Epithelial cell of umbilical artery (primary cell): ENCODE results near the gene RIPK3. TPM values are rescaled to one million over a fixed set of nuclear protein-coding genes. Genes with fewer than 3 reads are reported as not detected.

ENCODE experiments used
- total RNA-seq: library from RNA; depleted of rRNA; stranded (reverse); fragments of >200 nt; gene quantifications from 2 replicates; pipeline ENCODE4 v1.2.3, GENCODE V29; 2014

Gene RIPK3
- total RNA-seq, result 5.5 and 6.7 TPM in 2 replicates

DNA sequence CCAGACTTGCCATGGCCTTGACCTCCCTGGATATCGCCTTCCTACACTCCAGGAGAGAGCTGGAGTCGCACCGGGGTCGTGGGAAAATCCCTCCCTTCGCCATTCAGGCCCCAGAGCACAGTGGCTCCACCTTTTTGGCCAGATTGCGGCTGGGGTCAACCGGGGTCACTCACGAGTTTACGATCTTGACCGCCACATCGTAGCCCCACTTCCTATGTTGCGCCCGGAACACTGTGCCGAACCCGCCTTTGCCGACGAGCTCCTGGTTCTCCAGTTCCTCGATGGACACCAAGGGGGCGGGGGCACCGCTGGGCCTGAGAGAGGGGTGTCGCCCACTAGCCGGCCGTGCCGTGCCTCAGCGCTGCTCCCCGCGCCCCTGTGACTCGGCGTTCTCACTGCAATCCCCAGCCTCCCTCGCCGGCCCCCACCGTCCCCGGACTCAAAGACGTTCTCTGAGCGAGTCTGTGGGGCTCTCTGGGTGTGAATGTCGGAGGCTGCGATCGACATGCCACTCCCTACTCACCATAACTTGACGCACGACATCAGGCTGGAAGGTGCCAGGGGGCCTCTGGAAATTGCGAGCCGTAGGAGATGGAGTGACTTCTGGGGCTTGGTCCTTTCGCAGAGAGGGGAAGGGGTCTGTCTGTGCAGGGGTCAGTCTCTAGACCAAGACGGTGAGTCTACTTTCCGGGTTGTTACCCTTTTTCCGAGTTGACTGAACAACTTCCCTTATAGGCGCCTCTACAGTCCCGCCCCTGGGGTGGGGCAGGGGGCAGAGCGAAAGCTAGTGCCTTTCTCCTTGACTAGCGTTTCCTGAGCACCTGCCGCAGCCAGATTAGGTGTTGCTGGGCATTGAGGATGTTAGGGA, at the start of gene RIPK3:
Gene RIPK3, minus strand, starts transcription at position 708 of the 868 bp plus-strand sequence. Its CDS starts 165 bp downstream, at position 543.

GRCh38 chr14:24367514-24368211, 27.9 kb upstream of the RIPK3 start, which contains the start of gene NFATC4:
TSS of gene NFATC4 (plus strand) at chr14:24368184. CDS start at chr14:24368341, 157 bp downstream.

GRCh38 chr14:24334431-24335291, 5.1 kb downstream of the RIPK3 start, which contains the start of gene ADCY4:
TSS of gene ADCY4 (minus strand) at chr14:24335071. CDS start at chr14:24334652, 419 bp downstream.

GRCh38 chr14:24310646-24311604, 28.9 kb downstream of the RIPK3 start, which contains the start of gene LTB4R:
TSS of gene LTB4R (plus strand) at chr14:24311502. CDS start at chr14:24315652, 4,150 bp downstream.

GRCh38 chr14:24309538-24310264, 30.1 kb downstream of the RIPK3 start, which contains the start of gene LTB4R2:
TSS of gene LTB4R2 (plus strand) at chr14:24310140. CDS start at chr14:24310665, 525 bp downstream.

DNA sequence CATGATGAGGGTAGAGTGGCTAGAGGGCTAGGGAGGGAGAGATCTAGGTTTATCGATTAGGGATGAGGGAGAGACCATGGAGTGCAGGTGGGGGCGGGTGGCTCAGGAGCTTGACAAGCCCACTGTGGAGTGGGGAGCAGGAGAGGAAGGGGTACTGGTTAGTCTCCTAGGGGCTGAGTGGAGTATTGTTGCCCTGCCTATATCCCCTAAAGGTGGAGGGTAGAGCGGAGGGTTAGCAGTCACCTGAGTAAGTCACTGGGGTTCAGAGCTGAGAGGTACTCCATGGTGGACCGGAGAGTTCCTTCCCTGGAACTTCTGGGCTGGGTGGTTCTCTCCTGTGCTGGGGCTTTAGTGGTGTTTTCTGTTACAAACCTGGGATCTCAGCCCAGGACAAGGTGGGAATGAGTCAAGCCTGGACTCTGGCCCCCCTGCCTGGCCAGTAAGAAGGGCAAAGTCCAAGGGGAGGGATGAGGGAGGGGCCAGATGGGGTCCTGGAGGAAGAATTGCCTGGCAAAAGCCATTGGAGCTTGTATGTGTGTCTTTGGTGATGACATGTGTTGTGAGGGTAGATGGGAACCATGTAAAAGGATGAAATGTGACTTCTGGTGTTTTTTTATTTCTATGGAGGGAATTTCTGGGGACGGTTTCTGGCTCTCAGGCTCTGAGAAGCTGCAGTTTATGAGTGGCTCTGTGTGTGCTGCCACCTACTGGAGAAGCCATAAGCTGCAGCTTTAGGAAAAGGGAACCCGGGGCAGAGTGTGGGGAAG, 32.0 kb downstream of the RIPK3 start, which contains the start of gene CIDEB:
Gene CIDEB, minus strand, starts transcription at position 403 of the 767 bp plus-strand sequence. Its CDS starts 119 bp downstream, at position 284.

GRCh38 chr14:24299255-24300191, 40.3 kb downstream of the RIPK3 start, which contains the start of the genes DHRS1 and NOP9:
TSS of gene DHRS1 (minus strand) at chr14:24299780. CDS start at chr14:24299106, 674 bp downstream.
TSS of gene NOP9 (plus strand) at chr14:24299850. CDS start at chr14:24299955, 105 bp downstream.

Other genes starting within 250 kb of the RIPK3 start
- gene PCK2, start 245.7 kb downstream of the RIPK3 start, total RNA-seq, result 10.4 and 21.4 TPM in 2 replicates
- gene DCAF11, start 225.2 kb downstream of the RIPK3 start, total RNA-seq, result 43.5 and 91.6 TPM in 2 replicates
- gene NRL, start 225.0 kb downstream of the RIPK3 start, total RNA-seq, result 0.32 and 0.76 TPM in 2 replicates
- under 0.01 TPM in 1 of 2 replicates, not detected in the other for gene FITM1, start 209.3 kb downstream of the RIPK3 start, total RNA-seq
- gene PSME1, start 203.8 kb downstream of the RIPK3 start, total RNA-seq, result 105 and 223 TPM in 2 replicates
- 30.5 and 34.3 TPM in 2 replicates for gene EMC9, start 198.4 kb downstream of the RIPK3 start, total RNA-seq
- 88.0 and 158 TPM in 2 replicates for gene PSME2, start 193.4 kb downstream of the RIPK3 start, total RNA-seq
- 37.4 and 47.7 TPM in 2 replicates for gene RNF31, start 192.5 kb downstream of the RIPK3 start, total RNA-seq
- 36.4 and 131 TPM in 2 replicates for gene IRF9, start 178.7 kb downstream of the RIPK3 start, total RNA-seq
- 2.6 and 13.4 TPM in 2 replicates for gene REC8, start 167.9 kb downstream of the RIPK3 start, total RNA-seq
- 33.1 and 43.2 TPM in 2 replicates for gene IPO4, start 151.2 kb downstream of the RIPK3 start, total RNA-seq
- 48.7 and 71.6 TPM in 2 replicates for gene TM9SF1, start 144.6 kb downstream of the RIPK3 start, total RNA-seq
- not detected in 2 replicates for gene TSSK4, start 134.3 kb downstream of the RIPK3 start, total RNA-seq
- 28.3 and 54.1 TPM in 2 replicates for gene CHMP4A, start 126.5 kb downstream of the RIPK3 start, total RNA-seq
- gene MDP1, start 123.9 kb downstream of the RIPK3 start, total RNA-seq, result 16.9 and 28.1 TPM in 2 replicates
- gene NEDD8, start 107.6 kb downstream of the RIPK3 start, total RNA-seq, result 201 and 492 TPM in 2 replicates
- 81.2 and 135 TPM in 2 replicates for gene GMPR2, start 107.1 kb downstream of the RIPK3 start, total RNA-seq
- gene TINF2, start 97.4 kb downstream of the RIPK3 start, total RNA-seq, result 58.2 and 60.7 TPM in 2 replicates
- 0.65 and 0.91 TPM in 2 replicates for gene TGM1, start 76.8 kb downstream of the RIPK3 start, total RNA-seq
- 13.2 and 27.3 TPM in 2 replicates for gene RABGGTA, start 68.4 kb downstream of the RIPK3 start, total RNA-seq
- gene DHRS1, start 40.2 kb downstream of the RIPK3 start, total RNA-seq, result 3.6 and 19.0 TPM in 2 replicates
- gene NOP9, start 40.1 kb downstream of the RIPK3 start, total RNA-seq, result 22.4 and 26.6 TPM in 2 replicates
- 0.32 and 3.2 TPM in 2 replicates for gene CIDEB, start 32.0 kb downstream of the RIPK3 start, total RNA-seq
- gene LTB4R2, start 29.9 kb downstream of the RIPK3 start, total RNA-seq, result 2.6 and 5.0 TPM in 2 replicates
- gene LTB4R, start 28.5 kb downstream of the RIPK3 start, total RNA-seq, result 0.65 and 3.0 TPM in 2 replicates
- gene ADCY4, start 4.9 kb downstream of the RIPK3 start, total RNA-seq, result 20.1 and 36.6 TPM in 2 replicates
- gene NFATC4, start 28.2 kb upstream of the RIPK3 start, total RNA-seq, result 21.8 and 25.1 TPM in 2 replicates
- 12.2 and 14.3 TPM in 2 replicates for gene NYNRIN, start 59.0 kb upstream of the RIPK3 start, total RNA-seq
- gene CBLN3, start 89.7 kb upstream of the RIPK3 start, total RNA-seq, result 0.32 and 0.76 TPM in 2 replicates
- 62.0 and 71.4 TPM in 2 replicates for gene KHNYN, start 90.0 kb upstream of the RIPK3 start, total RNA-seq
- gene SDR39U1, start 102.8 kb upstream of the RIPK3 start, total RNA-seq, result 8.1 and 9.6 TPM in 2 replicates
- gene CMA1, start 168.3 kb upstream of the RIPK3 start, total RNA-seq, result not detected in 2 replicates
- not detected in 2 replicates for gene CTSG, start 236.3 kb upstream of the RIPK3 start, total RNA-seq